Measurements from ENCODE around the gene FOXJ3. TPM values are rescaled to one million over a fixed set of nuclear protein-coding genes. Genes with fewer than 3 reads are reported as not detected.
A peak's percentile ranks its signal among the peaks of the same experiment; 100 is the strongest.

Gene FOXJ3
- total and polyA plus RNA-seq, 8 donors, result 39.6 to 65.2 (median 57.0) TPM

DNA sequence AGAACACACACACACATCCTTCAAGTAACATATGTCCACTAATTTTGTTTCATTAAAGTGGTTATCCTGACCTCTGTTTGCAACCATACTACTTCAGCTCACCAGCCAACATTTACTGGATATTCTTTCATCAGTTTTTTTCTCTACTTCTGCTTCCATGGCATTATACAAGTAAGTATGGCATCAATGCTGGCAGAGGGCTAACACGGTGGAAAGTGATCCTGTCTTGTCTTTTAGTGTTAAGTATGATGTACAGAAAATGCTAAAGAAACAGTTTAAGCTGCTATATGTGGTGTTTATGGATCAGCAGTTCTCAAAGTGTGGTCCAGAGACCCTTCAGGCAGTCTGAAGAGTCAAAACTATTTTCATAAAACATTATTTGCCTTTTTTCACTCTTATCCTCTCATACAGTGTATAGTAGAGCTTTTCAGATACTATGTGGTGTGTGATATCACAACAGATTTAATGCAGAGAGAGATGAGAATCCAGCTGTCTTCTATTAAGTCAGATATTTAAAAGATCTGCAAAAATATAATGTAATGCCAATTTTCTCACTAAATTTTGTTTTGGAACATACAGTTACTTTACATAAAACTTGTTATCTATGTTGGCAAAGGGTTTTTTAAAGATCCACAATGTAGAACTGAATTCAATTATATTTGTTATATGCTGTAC, 46.6 kb downstream of the FOXJ3 start:
- peak in 2 of 4 donors; percentile 43 to 44 for DNase-seq
- TF ChIP-seq, protein P1, sequence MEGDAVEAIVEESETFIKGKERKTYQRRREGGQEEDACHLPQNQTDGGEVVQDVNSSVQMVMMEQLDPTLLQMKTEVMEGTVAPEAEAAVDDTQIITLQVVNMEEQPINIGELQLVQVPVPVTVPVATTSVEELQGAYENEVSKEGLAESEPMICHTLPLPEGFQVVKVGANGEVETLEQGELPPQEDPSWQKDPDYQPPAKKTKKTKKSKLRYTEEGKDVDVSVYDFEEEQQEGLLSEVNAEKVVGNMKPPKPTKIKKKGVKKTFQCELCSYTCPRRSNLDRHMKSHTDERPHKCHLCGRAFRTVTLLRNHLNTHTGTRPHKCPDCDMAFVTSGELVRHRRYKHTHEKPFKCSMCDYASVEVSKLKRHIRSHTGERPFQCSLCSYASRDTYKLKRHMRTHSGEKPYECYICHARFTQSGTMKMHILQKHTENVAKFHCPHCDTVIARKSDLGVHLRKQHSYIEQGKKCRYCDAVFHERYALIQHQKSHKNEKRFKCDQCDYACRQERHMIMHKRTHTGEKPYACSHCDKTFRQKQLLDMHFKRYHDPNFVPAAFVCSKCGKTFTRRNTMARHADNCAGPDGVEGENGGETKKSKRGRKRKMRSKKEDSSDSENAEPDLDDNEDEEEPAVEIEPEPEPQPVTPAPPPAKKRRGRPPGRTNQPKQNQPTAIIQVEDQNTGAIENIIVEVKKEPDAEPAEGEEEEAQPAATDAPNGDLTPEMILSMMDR (IDR thresholded peaks at IDR 0.05), result no peak
- H3K27ac ChIP-seq, result no peak overlapping the region
- ATAC-seq, result no peak
- H3K9me3 ChIP-seq, result no peaks in the 10 kb centered on the region
- H3K36me3 ChIP-seq, result no peaks in the 10 kb centered on the region
- H3K4me1 ChIP-seq, result peaks cover 0 to under 1% of the 10 kb centered on the region in 2 donors
- intact Hi-C loops (cut with DNase I), result no loop called here
- no peaks in the 10 kb centered on the region for H3K27me3 ChIP-seq
- H3K4me3 ChIP-seq, result no peak overlapping the region

DNA sequence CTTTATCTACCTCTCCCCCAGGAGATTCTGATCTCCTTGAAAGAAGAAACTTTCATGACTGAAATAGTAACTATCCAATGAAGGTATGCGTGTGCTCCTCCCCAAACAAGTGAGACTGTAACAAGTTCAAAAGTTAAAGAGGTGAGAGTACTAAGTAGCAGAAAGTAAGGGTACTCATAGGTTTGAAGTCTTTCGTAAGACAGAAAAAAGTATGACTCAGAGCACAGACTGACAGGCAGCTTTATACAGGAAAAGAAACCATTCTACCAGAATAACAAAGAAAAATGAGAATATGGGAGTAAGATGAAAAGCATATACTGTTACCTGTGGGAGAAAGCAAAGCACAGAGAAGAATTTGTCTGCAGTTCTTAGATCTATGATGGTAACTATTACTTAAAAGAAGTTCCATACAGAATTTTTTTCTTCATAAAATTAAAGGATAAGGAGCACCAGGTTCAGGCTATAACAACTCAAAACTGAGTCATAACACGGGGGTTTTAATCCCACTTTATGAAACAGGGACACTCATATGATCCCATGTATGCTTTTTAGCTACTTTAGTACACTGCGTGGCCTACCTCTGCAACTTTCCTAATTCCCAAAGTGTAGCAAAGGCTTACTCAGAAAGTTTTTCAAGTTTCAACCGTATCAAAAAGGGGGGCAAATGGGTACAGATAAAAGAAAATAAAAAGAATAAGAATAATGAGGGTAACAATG, 52.0 kb downstream of the FOXJ3 start:
- TF ChIP-seq, protein P1 (IDR thresholded peaks at IDR 0.05), result no peak
- H3K27ac ChIP-seq, result no peak overlapping the region
- no peaks in the 10 kb centered on the region for H3K27me3 ChIP-seq
- ATAC-seq (peak; percentile 87), DNase-seq (no peak)
- H3K36me3 ChIP-seq, result no peaks in the 10 kb centered on the region
- no peaks in the 10 kb centered on the region for H3K9me3 ChIP-seq
- no peak overlapping the region for H3K4me3 ChIP-seq
- intact Hi-C loops (cut with DNase I), result no loop called here
- peaks cover 0 to 17% of the 10 kb centered on the region in 2 donors for H3K4me1 ChIP-seq

DNA sequence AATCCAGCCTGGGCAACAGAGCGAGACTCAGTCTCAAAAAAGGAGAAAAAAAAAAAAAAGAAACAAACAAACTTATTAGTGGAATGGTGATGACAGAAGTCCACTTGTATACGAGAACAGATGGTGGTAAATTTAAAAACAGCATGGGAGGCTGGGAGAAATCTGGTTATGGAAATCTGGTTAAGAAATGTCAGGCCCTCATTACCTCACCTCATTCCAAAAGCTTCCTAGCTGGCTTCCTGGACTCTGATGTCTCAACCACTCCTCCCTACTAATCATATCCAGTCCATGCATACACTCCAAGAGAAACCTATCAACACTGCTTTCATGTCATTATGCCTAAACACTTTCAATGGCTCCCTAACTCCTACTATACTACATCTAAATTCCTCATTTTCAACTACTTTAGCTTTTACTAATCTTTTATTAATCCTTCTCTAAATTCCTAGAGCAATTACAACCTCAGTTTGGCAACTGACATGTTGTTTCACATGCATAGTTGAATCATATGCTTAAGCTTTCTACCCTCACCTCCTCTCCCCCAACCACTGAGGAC, 52.9 kb downstream of the FOXJ3 start:
- no peak overlapping the region for H3K4me3 ChIP-seq
- H3K27ac ChIP-seq, result peak overlapping the region in 1 of 2 donors; percentile 0
- no peaks in the 10 kb centered on the region for H3K36me3 ChIP-seq
- TF ChIP-seq, protein P1 (IDR thresholded peaks at IDR 0.05), result no peak
- no peaks in the 10 kb centered on the region for H3K27me3 ChIP-seq
- DNase-seq (no peak), ATAC-seq (peak; percentile 66)
- no peaks in the 10 kb centered on the region for H3K9me3 ChIP-seq
- intact Hi-C loops (cut with DNase I), result no loop called here
- peaks cover 0 to 17% of the 10 kb centered on the region in 2 donors for H3K4me1 ChIP-seq

DNA sequence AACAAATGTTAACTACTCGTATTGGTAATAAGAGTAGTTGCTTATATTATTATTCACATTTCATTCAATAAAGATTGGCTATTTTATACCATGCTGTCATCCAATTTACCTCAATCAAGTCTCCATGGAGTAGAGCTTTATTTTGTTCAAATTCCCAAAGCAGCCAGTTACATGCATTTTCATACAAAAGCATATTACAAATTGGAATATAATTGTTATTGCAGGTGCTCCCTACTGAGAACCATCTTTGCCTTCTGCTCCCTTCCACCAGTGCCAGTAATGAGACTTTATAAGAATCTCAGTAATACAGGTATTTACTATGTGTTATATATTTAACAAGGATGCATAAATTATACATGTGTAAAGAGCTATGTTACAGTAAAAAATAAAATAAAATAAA, 54.2 kb downstream of the FOXJ3 start:
- Histone ChIP-seq H3K9me3 (no peaks in the 10 kb centered on the region), H3K36me3 (no peaks in the 10 kb centered on the region), H3K27me3 (no peaks in the 10 kb centered on the region), H3K4me1 (peaks cover 0 to 17% of the 10 kb centered on the region in 2 donors), H3K4me3 (no peak overlapping the region), H3K27ac (no peak overlapping the region)
- ATAC-seq (no peak), DNase-seq (no peak)
- intact Hi-C loops (cut with DNase I), result no loop called here
- TF ChIP-seq, protein P1 (IDR thresholded peaks at IDR 0.05), result no peak

DNA sequence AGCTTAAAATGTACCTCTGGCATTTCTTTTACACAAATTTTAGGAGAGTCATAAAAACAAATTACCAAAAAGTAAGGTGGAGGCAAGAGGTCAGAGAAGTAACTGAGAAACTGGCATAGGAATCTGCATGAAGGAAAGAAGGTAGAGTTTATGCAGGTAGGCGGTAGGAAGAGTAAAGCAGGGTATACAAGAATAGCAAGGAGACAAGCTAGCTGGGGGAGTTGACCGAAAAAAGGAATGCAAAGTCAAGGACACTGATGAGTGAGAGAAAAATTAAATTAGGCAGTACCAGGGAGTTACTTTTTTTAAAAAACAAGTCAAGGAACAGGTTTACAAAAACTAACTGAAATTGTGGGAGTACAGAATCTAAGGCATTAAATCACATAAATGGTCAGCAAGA, 56.0 kb downstream of the FOXJ3 start:
- H3K9me3 ChIP-seq, result no peaks in the 10 kb centered on the region
- H3K27me3 ChIP-seq, result no peaks in the 10 kb centered on the region
- H3K27ac ChIP-seq, result no peak overlapping the region
- TF ChIP-seq, protein P1 (IDR thresholded peaks at IDR 0.05), result no peak
- no peaks in the 10 kb centered on the region for H3K36me3 ChIP-seq
- DNase-seq, result no peak
- no peak overlapping the region for H3K4me3 ChIP-seq
- no peak for ATAC-seq
- intact Hi-C loops (cut with DNase I), result no loop called here
- peaks cover 0 to 17% of the 10 kb centered on the region in 2 donors for H3K4me1 ChIP-seq

Measured in left lung (tissue), 10 donors.